H1 (cell line): ENCODE data around the gene DAZAP2. TPM values are rescaled to one million over a fixed set of nuclear protein-coding genes. Genes with fewer than 3 reads are reported as not detected.

Experiments
- ATF2 ChIP-seq: IDR thresholded peaks from 2 replicates; pipeline ENCODE4 v1.6.1; 2012; ENCODE audit warnings: low read length, inconsistent platforms
- BCL11A ChIP-seq, 2 experiments: IDR thresholded peaks; one replicate each; pipeline ENCODE4 v1.6.1; 2011; ENCODE audit warnings: low read depth in 2 of 2, low read length in 2 of 2, mild to moderate bottlenecking in 2 of 2
- CEBPB ChIP-seq: IDR thresholded peaks from 2 replicates; pipeline ENCODE4 v1.6.1; 2012; ENCODE audit warnings: low read depth, low read length
- E2F6 ChIP-seq: IDR thresholded peaks from 2 replicates; pipeline ENCODE4 v1.6.1; 2012; ENCODE audit warnings: inconsistent platforms
- EGR1 ChIP-seq: IDR thresholded peaks from 2 replicates; pipeline ENCODE4 v1.6.1; 2011; ENCODE audit warnings: low read depth, low read length, borderline replicate concordance
- EP300 ChIP-seq, 2 experiments: IDR thresholded peaks; 1 replicate in 1 of 2; 2 replicates in 1 of 2; pipeline ENCODE4 v1.6.1; 2011 to 2012; ENCODE audit warnings: low read depth in 2 of 2, low read length in 2 of 2, mild to moderate bottlenecking in 2 of 2, borderline replicate concordance in 1 of 2, inconsistent platforms in 1 of 2, moderate library complexity in 1 of 2
- EZH2 ChIP-seq: fragments of 200-600 bp; sonication (generic); IDR thresholded peaks from 2 replicates; pipeline ENCODE4 v1.7.1; 2012; ENCODE audit warnings: low read depth, mild to moderate bottlenecking, moderate library complexity, low read length, inconsistent platforms; ENCODE audit not compliant: severe bottlenecking
- GABPA ChIP-seq: IDR thresholded peaks from 2 replicates; pipeline ENCODE4 v1.6.1; 2011; ENCODE audit warnings: mild to moderate bottlenecking, low read length, moderate library complexity, borderline replicate concordance; ENCODE audit not compliant: insufficient read depth
- HDAC6 ChIP-seq: IDR thresholded peaks from one replicate; pipeline ENCODE4 v1.7.1; 2012; ENCODE audit warnings: low read depth, mild to moderate bottlenecking, inconsistent platforms, low read length, moderate library complexity
- JUND ChIP-seq: IDR thresholded peaks from 2 replicates; pipeline ENCODE4 v1.6.1; 2011; ENCODE audit warnings: mild to moderate bottlenecking, improper control_type of control experiment, low read length
- KDM5A ChIP-seq: fragments of 200-600 bp; IDR thresholded peaks from 2 replicates; pipeline ENCODE4 v1.7.1; 2012; ENCODE audit warnings: mild to moderate bottlenecking, low read length, inconsistent platforms, mixed read lengths
- MAFK ChIP-seq: IDR thresholded peaks from 2 replicates; pipeline ENCODE4 v1.6.1; 2012; ENCODE audit warnings: low read depth, mild to moderate bottlenecking, improper control_type of control experiment, low read length
- NRF1 ChIP-seq: IDR thresholded peaks from 2 replicates; pipeline ENCODE4 v1.6.1; 2011; ENCODE audit warnings: mild to moderate bottlenecking, low read depth, low read length, improper control_type of control experiment
- POLR2A ChIP-seq, 2 experiments: IDR thresholded peaks; 1 replicate in 1 of 2; 2 replicates in 1 of 2; pipeline ENCODE4 v1.6.1; 2011; ENCODE audit warnings: low read depth in 2 of 2, low read length in 2 of 2, mild to moderate bottlenecking in 2 of 2; ENCODE audit errors: control extremely low read depth in 1 of 2
- RAD21 ChIP-seq, 2 experiments: IDR thresholded peaks in 1 of 2; conservative IDR thresholded peaks in 1 of 2; 2 replicates each; pipeline ENCODE4 v1.6.1; 2011; ENCODE audit warnings: low read depth in 2 of 2, low read length in 2 of 2, improper control_type of control experiment in 1 of 2, inconsistent platforms in 1 of 2, mild to moderate bottlenecking in 1 of 2, moderate library complexity in 1 of 2
- RFX5 ChIP-seq: IDR thresholded peaks from 2 replicates; pipeline ENCODE4 v1.6.1; 2011; ENCODE audit warnings: low read depth, low read length, improper control_type of control experiment, borderline replicate concordance
- SAP30 ChIP-seq: fragments of 300-600 bp; sonication (generic); IDR thresholded peaks from 2 replicates; pipeline ENCODE4 v1.7.1; 2012; ENCODE audit warnings: low read length, moderate library complexity, mild to moderate bottlenecking, inconsistent platforms; ENCODE audit not compliant: insufficient read depth, insufficient replicate concordance
- SP4 ChIP-seq: IDR thresholded peaks from 2 replicates; pipeline ENCODE4 v1.6.1; 2012; ENCODE audit warnings: low read length, inconsistent platforms
- USF2 ChIP-seq: IDR thresholded peaks from 2 replicates; pipeline ENCODE4 v1.6.1; 2011; ENCODE audit warnings: low read length, improper control_type of control experiment
- YY1 ChIP-seq: IDR thresholded peaks from 2 replicates; pipeline ENCODE4 v1.6.1; 2011; ENCODE audit warnings: low read depth, mild to moderate bottlenecking, low read length
- polyA plus RNA-seq, 7 experiments: library from polyadenylated mRNA; depleted of rRNA in 3 of 7; stranded (reverse) in 5 of 7; unstranded in 2 of 7; fragments of >200 nt in 5 of 7; fragments of 200-250 nt in 2 of 7; gene quantifications; 1 replicate in 5 of 7; 2 replicates in 1 of 7; 4 replicates in 1 of 7; pipeline versions ENCODE4 v1.2.1 to v1.2.3, GENCODE V29; 2011 to 2013; ENCODE audit warnings: missing spikeins in 2 of 7, mixed read lengths in 2 of 7
- total RNA-seq: library from RNA; stranded (reverse); fragmentation: NEBNext Ultra II Directional; extraction: Animal tissue kit (Norgen Biotek cat#: 25700); gene quantifications from 2 replicates; pipeline ENCODE4 v1.2.1, GENCODE V29; 2021

DAZAP2 gene
- total and polyA plus RNA-seq, 2 of the 8 experiments (the other 6 are each of a cell fraction or from before 2014, with no cell fraction given): 27.1 to 77.2 TPM

- TF ChIP-seq JUND: no peak
- TF ChIP-seq CEBPB: no peak
- TF ChIP-seq ATF2: no peak
- no peak for TF ChIP-seq RAD21 (IDR thresholded peaks at IDR 0.05 in 1 of 2, conservative IDR thresholded peaks at IDR 0.05 in 1 of 2; ENCODE audit: low read depth in 2 of 2, low read length in 2 of 2)
- TF ChIP-seq POLR2A (IDR thresholded peaks at IDR 0.05; ENCODE audit: control extremely low read depth in 1 of 2, low read depth in 2 of 2, low read length in 2 of 2): peak; percentile 69 to 92
- TF ChIP-seq NRF1: no peak
- TF ChIP-seq YY1: no peak
- TF ChIP-seq KDM5A: no peak
- TF ChIP-seq SAP30: no peak
- no peak for TF ChIP-seq EZH2
- TF ChIP-seq SP4: no peak; the same call in 1 of the 2 replicates
- no peak for TF ChIP-seq HDAC6
- TF ChIP-seq USF2: peak; percentile 91
- no peak for TF ChIP-seq EGR1
- no peak for TF ChIP-seq RFX5
- no peak for TF ChIP-seq E2F6
- TF ChIP-seq GABPA: no peak
- peak in 1 of 2 experiments; percentile 32; a peak in 1 of 3 replicates for TF ChIP-seq EP300 (IDR thresholded peaks at IDR 0.05; ENCODE audit: borderline replicate concordance in 1 of 2, low read depth in 2 of 2, low read length in 2 of 2)
- no peak for TF ChIP-seq BCL11A (IDR thresholded peaks at IDR 0.05; ENCODE audit: low read depth in 2 of 2, low read length in 2 of 2)
- no peak for TF ChIP-seq MAFK
Observed at GRCh38 chr12:51238510-51239334, at the start of gene DAZAP2 (continued).
